Breast epithelium (tissue), 4 donors: ENCODE measurements around the gene ALK. TPM values are rescaled to one million over a fixed set of nuclear protein-coding genes. Genes with fewer than 3 reads are reported as not detected.

Source experiments
- DNase-seq, 2 donors: peaks; one replicate each; pipeline ENCODE4 v3.0.0-alpha.2; 2019; ENCODE audit warnings: low spot score in 2 of 2
- H3K27ac ChIP-seq, 2 donors: fragments of 200-600 bp; sonication (generic) in 1 of 2; one replicate each; pipeline ENCODE4 v1.5.1; 2016 to 2019; ENCODE audit warnings: mild to moderate bottlenecking in 1 of 2
- H3K27me3 ChIP-seq, 2 donors: fragments of 200-600 bp; sonication (generic) in 1 of 2; one replicate each; pipeline versions ENCODE4 v1.5.1 to v1.6.0; 2017 to 2019; ENCODE audit warnings: control low read depth in 1 of 2, mild to moderate bottlenecking in 1 of 2
- H3K36me3 ChIP-seq: fragments of 200-600 bp; one replicate; pipeline ENCODE4 v1.5.1; 2019
- H3K4me1 ChIP-seq, 2 donors: fragments of 200-600 bp; sonication (generic); one replicate each; pipeline ENCODE4 v1.5.1; 2016 to 2019; ENCODE audit warnings: control low read depth in 1 of 2
- H3K4me3 ChIP-seq, 3 donors: fragments of 200-600 bp; sonication (generic); 1 replicate in 2 of 3; 2 replicates in 1 of 3; pipeline ENCODE4 v1.5.1; 2016 to 2019; ENCODE audit warnings: mild to moderate bottlenecking in 3 of 3, moderate library complexity in 2 of 3
- H3K9me3 ChIP-seq, 2 donors: fragments of 200-600 bp; sonication (generic) in 1 of 2; one replicate each; pipeline ENCODE4 v1.5.1; 2016 to 2019; ENCODE audit warnings: control low read depth in 1 of 2
- POLR2A ChIP-seq: fragments of 450-650 bp; IDR thresholded peaks from one replicate; pipeline ENCODE4 v1.6.1; 2016; ENCODE audit warnings: antibody characterized with exemption, mild to moderate bottlenecking, moderate library complexity
- POLR2AphosphoS5 ChIP-seq, 3 donors: sonication (generic); formaldehyde crosslinking; IDR thresholded peaks; one replicate each; pipeline ENCODE4 v1.6.1; 2017; ENCODE audit warnings: antibody characterized with exemption in 3 of 3
- intact Hi-C: fragments of 100-400 bp; cut with DNase I; formaldehyde crosslinking; loops from one replicate; pipeline ENCODE4 v1.15.1; 2023; ENCODE audit warnings: low total_unique reads
- total RNA-seq, 3 donors: library from RNA; depleted of rRNA; stranded (reverse); fragments of >200 nt; gene quantifications; one replicate each; pipeline ENCODE4 v1.1.0, GENCODE V29; 2016
- TF ChIP-seq, protein P1 (sequence below), 3 donors: fragments of 450-650 bp; IDR thresholded peaks; one replicate each; pipeline ENCODE4 v1.5.1; 2016 to 2017; ENCODE audit warnings: antibody characterized with exemption in 3 of 3, mild to moderate bottlenecking in 3 of 3, moderate library complexity in 3 of 3

The ALK gene
- total RNA-seq, 3 donors from 2014 or later, result 0.33 to 5.6 (median 0.64) TPM

DNA sequence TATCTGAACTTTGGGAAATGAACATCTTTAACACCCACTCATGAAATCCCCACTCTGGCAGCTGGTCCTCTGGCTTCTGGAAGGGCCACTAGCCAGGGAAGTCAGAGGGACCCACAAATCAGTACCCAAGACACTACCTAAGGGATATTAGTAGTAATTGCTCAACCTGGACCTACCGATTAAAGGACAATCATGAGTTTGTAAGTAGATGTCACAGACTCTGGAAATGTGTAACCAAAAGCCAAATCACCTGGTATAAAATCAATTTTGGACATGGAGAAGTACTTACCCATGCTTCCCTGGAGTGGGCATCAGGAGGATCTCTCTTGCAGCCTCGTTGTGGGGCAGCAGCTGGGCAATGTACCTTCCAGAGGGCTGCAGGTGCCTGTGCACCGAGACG, 389.8 kb downstream of the ALK start:
- Histone ChIP-seq H3K36me3 (no peaks in the 10 kb centered on the region), H3K4me1 (no peaks in the 10 kb centered on the region), H3K27ac (no peak overlapping the region), H3K4me3 (no peak overlapping the region), H3K9me3 (no peaks in the 10 kb centered on the region), H3K27me3 (no peaks in the 10 kb centered on the region)
- intact Hi-C loops, result no loop called here
- no peak for DNase-seq
- TF ChIP-seq POLR2AphosphoS5 (IDR thresholded peaks at IDR 0.05), result no peak
- no peak for TF ChIP-seq POLR2A
- TF ChIP-seq, protein P1, sequence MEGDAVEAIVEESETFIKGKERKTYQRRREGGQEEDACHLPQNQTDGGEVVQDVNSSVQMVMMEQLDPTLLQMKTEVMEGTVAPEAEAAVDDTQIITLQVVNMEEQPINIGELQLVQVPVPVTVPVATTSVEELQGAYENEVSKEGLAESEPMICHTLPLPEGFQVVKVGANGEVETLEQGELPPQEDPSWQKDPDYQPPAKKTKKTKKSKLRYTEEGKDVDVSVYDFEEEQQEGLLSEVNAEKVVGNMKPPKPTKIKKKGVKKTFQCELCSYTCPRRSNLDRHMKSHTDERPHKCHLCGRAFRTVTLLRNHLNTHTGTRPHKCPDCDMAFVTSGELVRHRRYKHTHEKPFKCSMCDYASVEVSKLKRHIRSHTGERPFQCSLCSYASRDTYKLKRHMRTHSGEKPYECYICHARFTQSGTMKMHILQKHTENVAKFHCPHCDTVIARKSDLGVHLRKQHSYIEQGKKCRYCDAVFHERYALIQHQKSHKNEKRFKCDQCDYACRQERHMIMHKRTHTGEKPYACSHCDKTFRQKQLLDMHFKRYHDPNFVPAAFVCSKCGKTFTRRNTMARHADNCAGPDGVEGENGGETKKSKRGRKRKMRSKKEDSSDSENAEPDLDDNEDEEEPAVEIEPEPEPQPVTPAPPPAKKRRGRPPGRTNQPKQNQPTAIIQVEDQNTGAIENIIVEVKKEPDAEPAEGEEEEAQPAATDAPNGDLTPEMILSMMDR (IDR thresholded peaks at IDR 0.05), result no peak

DNA sequence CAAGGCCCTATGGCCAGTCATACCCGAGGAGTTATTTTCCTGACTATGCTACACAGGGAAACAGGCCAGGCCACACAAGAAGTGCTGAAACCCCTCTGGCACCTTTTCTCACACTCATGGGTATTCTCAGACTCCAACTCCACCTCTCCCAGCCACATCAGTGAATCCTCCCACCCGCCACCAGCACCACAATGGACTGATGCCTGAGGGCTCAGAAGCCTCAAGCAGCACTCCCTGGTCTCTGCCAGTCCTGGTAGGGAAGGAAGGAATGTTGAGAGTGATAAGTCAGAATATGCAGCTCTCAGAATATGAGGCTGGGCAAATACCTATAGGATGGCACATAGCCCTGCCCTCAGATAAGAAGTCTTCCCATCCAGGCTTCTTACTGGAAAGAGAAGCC, 391.1 kb downstream of the ALK start:
- Histone ChIP-seq H3K27me3 (no peaks in the 10 kb centered on the region), H3K27ac (no peak overlapping the region), H3K4me1 (no peaks in the 10 kb centered on the region), H3K36me3 (no peaks in the 10 kb centered on the region), H3K9me3 (no peaks in the 10 kb centered on the region), H3K4me3 (no peak overlapping the region)
- TF ChIP-seq, protein P1 (IDR thresholded peaks at IDR 0.05), result no peak
- TF ChIP-seq POLR2A (no peak), POLR2AphosphoS5 (IDR thresholded peaks at IDR 0.05) (no peak)
- intact Hi-C loops, result no loop called here
- DNase-seq, result no peak

DNA sequence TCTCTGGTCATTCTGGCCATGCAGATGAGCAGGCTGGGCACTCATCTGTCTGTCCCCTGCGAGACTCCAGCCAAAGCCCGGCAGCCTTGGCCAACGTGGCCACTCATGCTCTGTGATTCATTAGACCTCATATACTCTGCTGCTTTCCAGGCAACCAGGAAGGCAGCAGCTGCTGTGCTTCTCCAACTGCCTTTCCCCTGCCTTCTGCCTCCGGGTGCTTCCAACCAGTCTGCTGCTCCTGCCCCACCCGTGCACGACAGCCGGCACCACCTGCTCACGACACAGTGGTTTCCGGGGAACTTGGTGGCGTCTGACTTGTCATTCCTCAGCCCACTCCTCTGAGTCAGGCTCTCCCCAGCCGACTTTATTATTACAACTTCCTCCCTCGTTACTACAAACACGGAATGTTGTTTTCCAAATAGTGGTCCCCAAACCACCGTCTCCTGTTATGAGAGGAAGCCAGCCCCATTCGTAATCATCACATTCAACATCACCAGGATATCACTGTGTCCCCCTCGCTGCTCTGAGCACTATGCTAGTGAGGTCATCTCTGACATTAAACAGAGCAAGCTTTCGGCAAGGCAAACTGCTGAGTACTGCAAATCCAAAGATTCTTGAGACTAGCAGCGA, 392.4 kb downstream of the ALK start:
- intact Hi-C loops, result no loop called here
- no peak overlapping the region for H3K27ac ChIP-seq
- no peak for DNase-seq
- no peak for TF ChIP-seq POLR2A
- no peak overlapping the region for H3K4me3 ChIP-seq
- H3K27me3 ChIP-seq, result no peaks in the 10 kb centered on the region
- H3K36me3 ChIP-seq, result no peaks in the 10 kb centered on the region
- no peaks in the 10 kb centered on the region for H3K4me1 ChIP-seq
- H3K9me3 ChIP-seq, result no peaks in the 10 kb centered on the region

DNA sequence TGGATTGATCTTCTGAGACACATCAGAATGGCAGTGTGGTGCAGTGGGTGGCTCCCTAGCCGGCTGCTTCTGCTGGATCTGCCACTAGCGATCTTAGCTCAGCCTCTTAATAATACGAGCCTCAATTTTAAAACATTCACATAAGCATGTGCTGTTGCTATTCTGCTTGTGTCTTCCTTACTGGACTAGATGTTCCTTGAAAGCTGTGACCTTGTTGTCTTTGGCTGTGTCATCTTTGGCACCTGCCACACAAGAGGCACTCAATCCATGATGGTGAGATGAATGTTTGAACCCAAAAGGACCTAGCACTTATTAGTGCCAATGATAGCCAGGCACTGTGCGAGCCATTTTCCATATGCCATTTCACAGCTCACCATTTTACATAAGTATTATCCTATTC, 393.0 kb downstream of the ALK start:
- intact Hi-C loops, result no loop called here
- Histone ChIP-seq H3K9me3 (no peaks in the 10 kb centered on the region), H3K4me1 (no peaks in the 10 kb centered on the region), H3K4me3 (no peak overlapping the region), H3K36me3 (no peaks in the 10 kb centered on the region), H3K27me3 (no peaks in the 10 kb centered on the region), H3K27ac (no peak overlapping the region)
- no peak for DNase-seq
- TF ChIP-seq, protein P1 (IDR thresholded peaks at IDR 0.05), result no peak
- no peak for TF ChIP-seq POLR2A
- TF ChIP-seq POLR2AphosphoS5 (IDR thresholded peaks at IDR 0.05), result no peak

DNA sequence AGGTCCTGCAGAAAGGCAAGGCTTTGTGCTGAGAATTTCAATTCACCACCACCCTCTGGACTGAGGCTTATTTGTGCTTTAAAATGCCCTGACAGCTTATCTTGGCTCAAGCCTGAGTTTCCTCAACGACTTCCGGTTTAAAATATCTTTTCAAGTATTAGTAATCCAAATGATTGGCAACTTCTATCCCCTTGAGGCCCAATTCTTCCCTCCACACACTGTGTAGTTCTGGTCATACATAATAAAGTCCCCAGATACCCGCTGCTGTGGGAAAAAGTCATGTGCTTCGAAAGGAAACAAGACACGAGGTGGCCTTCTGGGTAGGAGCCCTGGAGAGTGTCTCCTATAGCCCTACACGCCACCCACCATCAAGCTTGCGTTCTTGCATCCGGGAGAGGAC, 393.4 kb downstream of the ALK start:
- Histone ChIP-seq H3K27me3 (no peaks in the 10 kb centered on the region), H3K4me3 (no peak overlapping the region), H3K36me3 (no peaks in the 10 kb centered on the region), H3K27ac (no peak overlapping the region), H3K9me3 (no peaks in the 10 kb centered on the region), H3K4me1 (no peaks in the 10 kb centered on the region)
- TF ChIP-seq POLR2A (no peak), POLR2AphosphoS5 (IDR thresholded peaks at IDR 0.05) (no peak)
- TF ChIP-seq, protein P1 (IDR thresholded peaks at IDR 0.05), result no peak
- DNase-seq, result no peak
- intact Hi-C loops, result no loop called here
